ENCODE measurements around the gene TAS2R7. TPM values are rescaled to one million over a fixed set of nuclear protein-coding genes. Genes with fewer than 3 reads are reported as not detected.

Gene TAS2R7
- total and polyA plus RNA-seq, 10 of the 15 experiments (the other 5 are each of a cell fraction or from before 2014, with no cell fraction given): not detected

GRCh38 chr12:10779103-10779502 is 23.3 kb downstream of the TAS2R7 start (continued):
- TF ChIP-seq ZNF592 (IDR thresholded peaks at IDR 0.05) (no peak), SMAD5 (IDR thresholded peaks at IDR 0.05; ENCODE audit: low read depth) (no peak)
- TF ChIP-seq, protein P1, sequence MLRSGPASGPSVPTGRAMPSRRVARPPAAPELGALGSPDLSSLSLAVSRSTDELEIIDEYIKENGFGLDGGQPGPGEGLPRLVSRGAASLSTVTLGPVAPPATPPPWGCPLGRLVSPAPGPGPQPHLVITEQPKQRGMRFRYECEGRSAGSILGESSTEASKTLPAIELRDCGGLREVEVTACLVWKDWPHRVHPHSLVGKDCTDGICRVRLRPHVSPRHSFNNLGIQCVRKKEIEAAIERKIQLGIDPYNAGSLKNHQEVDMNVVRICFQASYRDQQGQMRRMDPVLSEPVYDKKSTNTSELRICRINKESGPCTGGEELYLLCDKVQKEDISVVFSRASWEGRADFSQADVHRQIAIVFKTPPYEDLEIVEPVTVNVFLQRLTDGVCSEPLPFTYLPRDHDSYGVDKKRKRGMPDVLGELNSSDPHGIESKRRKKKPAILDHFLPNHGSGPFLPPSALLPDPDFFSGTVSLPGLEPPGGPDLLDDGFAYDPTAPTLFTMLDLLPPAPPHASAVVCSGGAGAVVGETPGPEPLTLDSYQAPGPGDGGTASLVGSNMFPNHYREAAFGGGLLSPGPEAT (IDR thresholded peaks at IDR 0.05; ENCODE audit: low read depth): no peak

GRCh38 chr12:10771132-10771733 is 31.2 kb downstream of the TAS2R7 start:
- DNase-seq (ENCODE audit: low read depth, low spot score) (no peak), FAIRE-seq (no peak), ATAC-seq (0 out of 3 replicates have a peak, but pooled peaks have one; percentile 37)
- no peak overlapping the region for H3K27ac ChIP-seq (ENCODE audit: control insufficient read depth, insufficient read depth)
- no peaks in the 10 kb centered on the region for H3K79me2 ChIP-seq (ENCODE audit: control insufficient read depth, insufficient read depth, low read length)
- no peaks in the 10 kb centered on the region for H3K4me1 ChIP-seq (ENCODE audit: control insufficient read depth, insufficient read depth, low read length)
- in situ Hi-C loops (cut with MboI) (loop anchor here (5.0 kb wide), 1 partner anchor 426 kb away; no protein-coding TSS in a partner anchor), intact Hi-C loops (cut with micrococcal nuclease; ENCODE audit: unreplicated experiment) (loop anchor here (1.0 kb wide), 2 partner anchors 428 to 715 kb away; no protein-coding TSS in a partner anchor)
- ChIA-PET CTCF (interaction anchor here (0.6 to 3.4 kb wide), 18 partner anchors 13 to 1556 kb away, joined by 3 to 30 read pairs (median 4); no protein-coding TSS in a partner anchor), POLR2A (no interaction called here), RAD21 (ENCODE audit: unreplicated experiment) (interaction anchor here (0.6 to 3.2 kb wide), 10 partner anchors 418 to 1510 kb away, joined by 3 to 33 read pairs (median 3); no protein-coding TSS in a partner anchor), SMC1A (ENCODE audit: uncharacterized antibody, unreplicated experiment) (interaction anchor here (0.5 to 3.5 kb wide), 12 partner anchors 10 to 1965 kb away, joined by 3 to 33 read pairs (median 3); no protein-coding TSS in a partner anchor)
- no TSS peak for BruUV-seq (replicated peaks)
- no peaks in the 10 kb centered on the region for H3K36me3 ChIP-seq (ENCODE audit: control insufficient read depth in 2 of 2, insufficient read depth in 2 of 2, low read length in 1 of 2)
- no peak overlapping the region for H3K4me2 ChIP-seq (ENCODE audit: control insufficient read depth, insufficient read depth)
- H2AFZ ChIP-seq (ENCODE audit: control insufficient read depth, low read depth, low read length): no peak overlapping the region
- no peak overlapping the region for H3K4me3 ChIP-seq
- H3K27me3 ChIP-seq (replicated peaks in 1 of 2; ENCODE audit: control insufficient read depth in 2 of 2, insufficient read depth in 2 of 2, low read length in 1 of 2): peaks cover 0 to 5% of the 10 kb centered on the region in 2 experiments; a peak in 1 of 4 replicates
- 8% methylated on average over 1 of the region's 1 CpG for WGBS (ENCODE audit: insufficient coverage, insufficient replicate concordance, low lambda C conversion rate, missing lambda C conversion rate)
- no peaks in the 10 kb centered on the region for H4K20me1 ChIP-seq (ENCODE audit: control insufficient read depth, insufficient read depth)
- no peaks in the 10 kb centered on the region for H3K9me3 ChIP-seq (replicated peaks; ENCODE audit: control insufficient read depth, insufficient read depth, low read length)
- H3K9ac ChIP-seq (ENCODE audit: control insufficient read depth, insufficient read depth, low read length): no peak overlapping the region
- no peak for TF ChIP-seq CBX5 (IDR thresholded peaks at IDR 0.05; ENCODE audit: low read depth)
- TF ChIP-seq HDAC2 (IDR thresholded peaks at IDR 0.05): no peak
- peak; percentile 40 to 66 (median 50); a peak in 5 of 6 replicates for TF ChIP-seq CTCF (IDR thresholded peaks at IDR 0.05 in 2 of 3, conservative IDR thresholded peaks at IDR 0.05 in 1 of 3; ENCODE audit: control insufficient read depth in 2 of 3, extremely low read depth in 1 of 3, insufficient read depth in 1 of 3, low read depth in 3 of 3, low read length in 3 of 3)
- TF ChIP-seq, protein P2, sequence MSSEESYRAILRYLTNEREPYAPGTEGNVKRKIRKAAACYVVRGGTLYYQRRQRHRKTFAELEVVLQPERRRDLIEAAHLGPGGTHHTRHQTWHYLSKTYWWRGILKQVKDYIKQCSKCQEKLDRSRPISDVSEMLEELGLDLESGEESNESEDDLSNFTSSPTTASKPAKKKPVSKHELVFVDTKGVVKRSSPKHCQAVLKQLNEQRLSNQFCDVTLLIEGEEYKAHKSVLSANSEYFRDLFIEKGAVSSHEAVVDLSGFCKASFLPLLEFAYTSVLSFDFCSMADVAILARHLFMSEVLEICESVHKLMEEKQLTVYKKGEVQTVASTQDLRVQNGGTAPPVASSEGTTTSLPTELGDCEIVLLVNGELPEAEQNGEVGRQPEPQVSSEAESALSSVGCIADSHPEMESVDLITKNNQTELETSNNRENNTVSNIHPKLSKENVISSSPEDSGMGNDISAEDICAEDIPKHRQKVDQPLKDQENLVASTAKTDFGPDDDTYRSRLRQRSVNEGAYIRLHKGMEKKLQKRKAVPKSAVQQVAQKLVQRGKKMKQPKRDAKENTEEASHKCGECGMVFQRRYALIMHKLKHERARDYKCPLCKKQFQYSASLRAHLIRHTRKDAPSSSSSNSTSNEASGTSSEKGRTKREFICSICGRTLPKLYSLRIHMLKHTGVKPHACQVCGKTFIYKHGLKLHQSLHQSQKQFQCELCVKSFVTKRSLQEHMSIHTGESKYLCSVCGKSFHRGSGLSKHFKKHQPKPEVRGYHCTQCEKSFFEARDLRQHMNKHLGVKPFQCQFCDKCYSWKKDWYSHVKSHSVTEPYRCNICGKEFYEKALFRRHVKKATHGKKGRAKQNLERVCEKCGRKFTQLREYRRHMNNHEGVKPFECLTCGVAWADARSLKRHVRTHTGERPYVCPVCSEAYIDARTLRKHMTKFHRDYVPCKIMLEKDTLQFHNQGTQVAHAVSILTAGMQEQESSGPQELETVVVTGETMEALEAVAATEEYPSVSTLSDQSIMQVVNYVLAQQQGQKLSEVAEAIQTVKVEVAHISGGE (CRISPR knock-in tag; IDR thresholded peaks at IDR 0.05): no peak
- no peak for TF ChIP-seq SIN3A (IDR thresholded peaks at IDR 0.05; ENCODE audit: low read depth, low read length)
- TF ChIP-seq CBFB (IDR thresholded peaks at IDR 0.05; ENCODE audit: low read depth): no peak
- TF ChIP-seq KLF5 (IDR thresholded peaks at IDR 0.05; ENCODE audit: partially characterized antibody): no peak
